ENCODE data around the gene ZNF521.
"Not testable (repeated sequence)": the region's sequence is repeated elsewhere in the genome, so short reads cannot be mapped to it uniquely, and the experiment has no call there.

The ZNF521 gene

GRCh38 chr18:25281556-25281955 lies 70.4 kb downstream of the ZNF521 start:
- Histone ChIP-seq H3K9me3 (ENCODE audit: low read length) (no peaks in the 10 kb centered on the region), H3K36me3 (ENCODE audit: insufficient read depth, low read length) (peaks cover 22% of the 10 kb centered on the region), H3K4me1 (ENCODE audit: insufficient read depth, low read length) (peaks cover 58% of the 10 kb centered on the region), H2AFZ (ENCODE audit: low read depth, low read length) (no peak overlapping the region), H3K27me3 (ENCODE audit: insufficient read depth, low read length) (no peaks in the 10 kb centered on the region), H3K4me3 (ENCODE audit: low read length) (no peak overlapping the region)

DNA sequence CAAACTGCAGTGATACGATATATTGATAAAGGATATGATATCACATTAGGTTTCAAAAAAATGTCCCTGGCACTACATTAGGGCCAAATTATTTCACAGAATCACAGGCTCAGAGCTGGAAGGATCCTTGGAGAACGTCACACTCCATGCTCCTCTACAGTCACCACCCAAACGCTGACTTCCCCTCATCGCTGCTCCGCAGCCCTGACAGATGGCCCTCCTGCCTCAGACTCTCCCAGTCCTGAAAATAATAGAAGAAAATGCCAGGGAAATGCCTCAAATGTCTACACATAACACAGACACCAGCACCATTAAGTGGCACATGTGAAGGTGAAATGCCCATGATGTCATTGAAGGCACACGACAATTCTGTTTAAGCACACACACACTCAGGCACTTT lies 72.0 kb downstream of the ZNF521 start:
- Histone ChIP-seq H3K36me3 (ENCODE audit: insufficient read depth, low read length) (peaks cover 24% of the 10 kb centered on the region), H3K4me1 (ENCODE audit: insufficient read depth, low read length) (peaks cover 55% of the 10 kb centered on the region), H3K27me3 (ENCODE audit: insufficient read depth, low read length) (no peaks in the 10 kb centered on the region), H3K9me3 (ENCODE audit: low read length) (no peaks in the 10 kb centered on the region), H2AFZ (ENCODE audit: low read depth, low read length) (no peak overlapping the region), H3K4me3 (ENCODE audit: low read length) (no peak overlapping the region)

DNA sequence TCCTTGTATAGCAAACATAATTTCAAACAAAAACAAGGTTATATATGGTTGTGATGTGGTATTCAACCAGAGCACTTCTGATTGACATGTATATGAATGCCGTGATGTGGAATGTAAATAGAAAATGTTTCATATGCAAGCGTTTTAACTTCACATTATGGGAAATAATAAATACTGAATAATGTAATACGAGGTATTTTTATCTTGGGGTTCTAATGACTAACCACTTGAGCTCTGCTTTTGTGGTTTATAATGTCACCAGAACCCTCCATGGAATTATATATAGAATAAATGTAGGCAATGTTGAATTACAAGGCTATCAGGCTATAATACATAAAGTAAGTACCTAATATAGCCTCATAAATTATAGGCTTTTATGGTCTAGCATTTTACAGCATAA lies 72.4 kb downstream of the ZNF521 start:
- H3K4me1 ChIP-seq (ENCODE audit: insufficient read depth, low read length): peaks cover 51% of the 10 kb centered on the region
- no peaks in the 10 kb centered on the region for H3K9me3 ChIP-seq (ENCODE audit: low read length)
- no peak overlapping the region for H2AFZ ChIP-seq (ENCODE audit: low read depth, low read length)
- H3K27me3 ChIP-seq (ENCODE audit: insufficient read depth, low read length): no peaks in the 10 kb centered on the region
- H3K36me3 ChIP-seq (ENCODE audit: insufficient read depth, low read length): peaks cover 27% of the 10 kb centered on the region
- H3K4me3 ChIP-seq (ENCODE audit: low read length): no peak overlapping the region

DNA sequence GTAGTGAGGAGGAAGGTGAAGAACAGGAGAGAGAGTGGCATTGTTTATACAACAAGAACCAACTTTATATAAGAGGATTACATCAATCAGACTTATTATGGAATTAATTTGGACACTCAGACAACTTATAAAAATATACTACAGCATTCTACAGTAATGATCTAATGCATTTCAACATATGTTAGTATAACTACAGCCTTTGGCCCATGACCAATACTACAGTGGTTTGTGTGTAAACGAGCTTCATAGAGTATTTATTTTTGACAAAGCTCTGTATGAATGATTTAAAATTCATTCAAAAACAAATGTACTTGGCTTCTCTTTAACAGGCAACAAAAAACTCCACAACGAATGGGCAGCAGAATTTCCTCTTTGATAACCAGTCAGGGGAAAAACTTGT lies 72.8 kb downstream of the ZNF521 start:
- H3K27me3 ChIP-seq (ENCODE audit: insufficient read depth, low read length): no peaks in the 10 kb centered on the region
- peaks cover 31% of the 10 kb centered on the region for H3K36me3 ChIP-seq (ENCODE audit: insufficient read depth, low read length)
- H3K4me3 ChIP-seq (ENCODE audit: low read length): no peak overlapping the region
- H3K9me3 ChIP-seq (ENCODE audit: low read length): no peaks in the 10 kb centered on the region
- no peak overlapping the region for H2AFZ ChIP-seq (ENCODE audit: low read depth, low read length)
- H3K4me1 ChIP-seq (ENCODE audit: insufficient read depth, low read length): peaks cover 47% of the 10 kb centered on the region

DNA sequence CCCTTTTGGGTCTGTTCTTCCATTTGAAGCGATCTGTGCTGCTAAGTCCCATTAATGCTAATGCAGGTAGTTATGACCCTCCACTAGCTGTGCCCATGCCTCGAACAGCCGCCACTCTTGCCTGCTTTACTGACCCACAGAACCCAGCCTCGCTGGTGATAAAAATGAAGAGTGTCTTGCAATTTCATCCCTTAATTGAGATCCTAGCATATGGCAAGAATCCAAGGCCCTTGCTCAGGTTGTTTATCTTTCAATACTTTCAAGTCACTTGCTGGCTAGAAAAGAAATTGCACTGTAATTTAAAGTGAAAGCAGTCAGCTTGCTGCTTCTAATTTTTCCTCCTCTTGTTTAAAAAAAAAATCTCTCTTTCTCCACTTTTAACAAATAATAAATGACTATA lies 73.6 kb downstream of the ZNF521 start:
- Histone ChIP-seq H3K9me3 (ENCODE audit: low read length) (no peaks in the 10 kb centered on the region), H3K4me1 (ENCODE audit: insufficient read depth, low read length) (peaks cover 40% of the 10 kb centered on the region), H3K4me3 (ENCODE audit: low read length) (no peak overlapping the region), H2AFZ (ENCODE audit: low read depth, low read length) (no peak overlapping the region), H3K27me3 (ENCODE audit: insufficient read depth, low read length) (no peaks in the 10 kb centered on the region), H3K36me3 (ENCODE audit: insufficient read depth, low read length) (peaks cover 37% of the 10 kb centered on the region)

- no peak overlapping the region for H3K4me3 ChIP-seq (ENCODE audit: low read length)
- H3K9me3 ChIP-seq (ENCODE audit: low read length): peaks cover 6% of the 10 kb centered on the region
- H2AFZ ChIP-seq (ENCODE audit: low read depth, low read length): no peak overlapping the region
- peaks cover 19% of the 10 kb centered on the region for H3K4me1 ChIP-seq (ENCODE audit: insufficient read depth, low read length)
- H3K36me3 ChIP-seq (ENCODE audit: insufficient read depth, low read length): peaks cover 44% of the 10 kb centered on the region
- no peaks in the 10 kb centered on the region for H3K27me3 ChIP-seq (ENCODE audit: insufficient read depth, low read length)
These were observed 76.5 kb downstream of the ZNF521 start for GRCh38 chr18:25275412-25276001.

DNA sequence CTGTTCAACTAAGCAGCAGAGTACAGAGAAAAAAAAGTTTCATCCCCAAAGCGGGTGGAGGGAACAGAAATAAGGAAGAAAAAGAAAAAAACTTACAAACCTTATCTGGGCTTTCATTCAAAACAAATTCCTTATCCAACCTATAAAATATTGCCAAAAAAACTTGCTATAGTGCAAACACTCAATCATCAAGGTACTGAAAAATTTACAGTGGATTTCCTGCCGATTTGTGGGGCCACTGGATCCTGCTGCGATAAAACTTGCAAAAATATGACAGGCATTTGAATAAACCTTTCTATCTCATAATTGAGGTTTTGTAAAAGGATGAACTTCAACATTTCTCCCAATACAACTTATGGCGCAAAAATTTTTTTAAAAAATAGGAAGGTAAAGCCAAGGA lies 77.0 kb downstream of the ZNF521 start:
- peaks cover 43% of the 10 kb centered on the region for H3K36me3 ChIP-seq (ENCODE audit: insufficient read depth, low read length)

DNA sequence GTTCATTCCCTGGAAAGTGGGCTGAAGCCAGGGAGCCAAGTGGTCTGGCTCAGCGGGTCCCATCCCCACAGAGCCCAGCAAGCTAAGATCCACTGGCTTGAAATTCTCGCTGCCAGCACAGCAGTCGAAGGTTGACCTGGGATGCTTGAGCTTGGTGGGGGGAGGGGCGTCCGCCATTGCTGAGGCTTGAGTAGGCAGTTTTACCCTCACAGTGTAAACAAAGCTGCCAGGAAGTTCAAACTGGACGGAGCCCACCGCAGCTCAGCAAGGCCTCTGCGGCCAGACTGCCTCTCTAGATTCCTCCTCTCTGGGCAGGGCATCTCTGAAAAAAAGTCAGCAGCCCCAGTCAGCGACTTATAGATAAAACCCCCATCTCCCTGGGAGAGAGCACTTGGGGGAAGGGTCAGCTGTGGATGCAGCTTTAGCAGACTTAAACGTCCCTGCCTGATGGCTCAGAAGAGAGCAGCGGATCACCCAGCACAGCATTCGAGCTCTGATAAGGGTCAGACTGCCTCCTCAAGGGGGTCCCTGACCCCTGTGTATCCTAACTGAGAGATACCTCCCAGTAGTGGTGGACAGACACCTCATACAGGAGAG lies 84.9 kb downstream of the ZNF521 start:
- not testable (repeated sequence) for H3K4me3 ChIP-seq (ENCODE audit: low read length); H2AFZ ChIP-seq (ENCODE audit: low read depth, low read length); H3K27me3 ChIP-seq (ENCODE audit: insufficient read depth, low read length); H3K4me1 ChIP-seq (ENCODE audit: insufficient read depth, low read length); H3K9me3 ChIP-seq (ENCODE audit: low read length)
- peaks cover 20% of the 10 kb centered on the region for H3K36me3 ChIP-seq (ENCODE audit: insufficient read depth, low read length)

More for the DNA sequence above, 77.0 kb downstream of the ZNF521 start:
- H3K27me3 ChIP-seq (ENCODE audit: insufficient read depth, low read length): no peaks in the 10 kb centered on the region
- no peak overlapping the region for H3K4me3 ChIP-seq (ENCODE audit: low read length)
- H2AFZ ChIP-seq (ENCODE audit: low read depth, low read length): no peak overlapping the region
- H3K9me3 ChIP-seq (ENCODE audit: low read length): peaks cover 6% of the 10 kb centered on the region
- peaks cover 19% of the 10 kb centered on the region for H3K4me1 ChIP-seq (ENCODE audit: insufficient read depth, low read length)

GRCh38 chr18:25262920-25263319 lies 89.0 kb downstream of the ZNF521 start:
- H3K36me3 ChIP-seq (ENCODE audit: insufficient read depth, low read length): peaks cover 44% of the 10 kb centered on the region
- H3K9me3 ChIP-seq (ENCODE audit: low read length): no peaks in the 10 kb centered on the region
- H3K4me1 ChIP-seq (ENCODE audit: insufficient read depth, low read length): peaks cover 5% of the 10 kb centered on the region
- H2AFZ ChIP-seq (ENCODE audit: low read depth, low read length): no peak overlapping the region
- no peaks in the 10 kb centered on the region for H3K27me3 ChIP-seq (ENCODE audit: insufficient read depth, low read length)
- no peak overlapping the region for H3K4me3 ChIP-seq (ENCODE audit: low read length)

DNA sequence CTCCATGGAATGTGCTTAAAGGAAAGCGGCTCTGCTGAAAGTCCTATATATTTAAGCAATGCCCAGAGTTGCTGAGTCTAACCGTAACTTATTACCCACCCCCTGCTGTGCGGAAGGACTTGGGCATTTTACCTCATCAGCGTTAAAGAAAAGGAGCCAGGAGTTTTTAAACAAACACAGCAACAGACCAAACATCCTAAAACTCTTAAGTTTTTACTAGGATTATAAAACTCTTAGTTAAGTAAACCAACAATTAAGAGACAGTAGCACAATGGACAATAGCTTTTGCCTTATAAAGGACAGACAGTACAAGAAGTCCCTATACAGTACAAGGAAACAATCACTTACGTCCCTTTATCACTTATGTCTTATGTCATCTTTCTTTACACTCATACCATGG lies 90.2 kb downstream of the ZNF521 start:
- Histone ChIP-seq H3K4me3 (ENCODE audit: low read length) (no peak overlapping the region), H3K9me3 (ENCODE audit: low read length) (no peaks in the 10 kb centered on the region), H3K27me3 (ENCODE audit: insufficient read depth, low read length) (no peaks in the 10 kb centered on the region), H3K36me3 (ENCODE audit: insufficient read depth, low read length) (peaks cover 50% of the 10 kb centered on the region), H2AFZ (ENCODE audit: low read depth, low read length) (no peak overlapping the region), H3K4me1 (ENCODE audit: insufficient read depth, low read length) (no peaks in the 10 kb centered on the region)

GRCh38 chr18:25256439-25256838 lies 95.5 kb downstream of the ZNF521 start:
- Histone ChIP-seq H3K4me1 (ENCODE audit: insufficient read depth, low read length) (peaks cover 14% of the 10 kb centered on the region), H3K36me3 (ENCODE audit: insufficient read depth, low read length) (peaks cover 35% of the 10 kb centered on the region), H3K4me3 (ENCODE audit: low read length) (no peak overlapping the region), H3K27me3 (ENCODE audit: insufficient read depth, low read length) (no peaks in the 10 kb centered on the region), H2AFZ (ENCODE audit: low read depth, low read length) (no peak overlapping the region), H3K9me3 (ENCODE audit: low read length) (no peaks in the 10 kb centered on the region)

- Histone ChIP-seq H3K9me3 (ENCODE audit: low read length) (no peaks in the 10 kb centered on the region), H3K36me3 (ENCODE audit: insufficient read depth, low read length) (peaks cover 16% of the 10 kb centered on the region), H3K4me1 (ENCODE audit: insufficient read depth, low read length) (peaks cover 14% of the 10 kb centered on the region), H3K27me3 (ENCODE audit: insufficient read depth, low read length) (no peaks in the 10 kb centered on the region), H3K4me3 (ENCODE audit: low read length) (no peak overlapping the region), H2AFZ (ENCODE audit: low read depth, low read length) (no peak overlapping the region)
These were observed 98.2 kb downstream of the ZNF521 start for GRCh38 chr18:25253779-25254178.

GRCh38 chr18:25253136-25253535 lies 98.8 kb downstream of the ZNF521 start:
- H3K4me1 ChIP-seq (ENCODE audit: insufficient read depth, low read length): peaks cover 14% of the 10 kb centered on the region
- H3K9me3 ChIP-seq (ENCODE audit: low read length): no peaks in the 10 kb centered on the region
- no peaks in the 10 kb centered on the region for H3K27me3 ChIP-seq (ENCODE audit: insufficient read depth, low read length)
- no peak overlapping the region for H3K4me3 ChIP-seq (ENCODE audit: low read length)
- peaks cover 14% of the 10 kb centered on the region for H3K36me3 ChIP-seq (ENCODE audit: insufficient read depth, low read length)
- H2AFZ ChIP-seq (ENCODE audit: low read depth, low read length): no peak overlapping the region

DNA sequence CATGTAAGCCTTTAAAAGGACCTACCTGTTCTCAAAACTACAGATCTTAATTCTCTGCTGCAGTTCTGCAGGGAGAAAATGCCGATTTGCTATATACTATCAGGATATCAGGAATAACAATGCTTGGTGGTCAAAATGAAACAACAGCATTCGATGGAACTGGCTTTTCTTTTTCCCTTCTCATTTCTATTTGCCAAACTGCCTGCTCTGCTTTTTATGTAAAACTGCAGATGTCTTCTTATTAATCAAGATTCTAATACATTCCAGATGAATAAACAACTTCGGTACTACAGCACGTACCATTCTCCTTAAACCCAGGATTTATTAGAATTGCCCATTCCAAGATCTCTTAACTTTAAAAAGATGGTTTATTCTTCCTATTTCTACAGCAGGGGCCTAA lies 100.9 kb downstream of the ZNF521 start:
- Histone ChIP-seq H3K4me1 (ENCODE audit: insufficient read depth, low read length) (peaks cover 14% of the 10 kb centered on the region), H3K9me3 (ENCODE audit: low read length) (no peaks in the 10 kb centered on the region), H3K4me3 (ENCODE audit: low read length) (no peak overlapping the region), H3K36me3 (ENCODE audit: insufficient read depth, low read length) (peaks cover 7% of the 10 kb centered on the region), H2AFZ (ENCODE audit: low read depth, low read length) (no peak overlapping the region), H3K27me3 (ENCODE audit: insufficient read depth, low read length) (no peaks in the 10 kb centered on the region)
